Calu3 (cell line): ENCODE data around the gene TJP3. TPM values are rescaled to one million over a fixed set of nuclear protein-coding genes. Genes with fewer than 3 reads are reported as not detected.
A peak's percentile ranks its signal among the peaks of the same experiment; 100 is the strongest.

Source experiments
- BruUV-seq: library from RNA; stranded (reverse); fragments of 400-500 nt; replicated peaks from 2 replicates; lab custom pipeline; 2021; lab: Mats Ljungman, UMichigan
- CTCF ChIA-PET: fragments of 300-600 bp; sonication (Branson Sonifier 250); formaldehyde crosslinking; loops from one replicate; lab custom pipeline; 2022; ENCODE audit warnings: antibody characterized with exemption; lab: Charles Lee
- DNase-seq: peaks from one replicate; pipeline ENCODE4 v3.0.0; 2022
- H3K27ac Mint-ChIP-seq: one replicate; pipeline ENCODE4 v1.8.0; 2022; ENCODE audit warnings: mixed read lengths; ENCODE audit not compliant: unreplicated experiment
- H3K27me3 Mint-ChIP-seq: one replicate; pipeline ENCODE4 v1.8.0; 2022; ENCODE audit warnings: mixed read lengths; ENCODE audit not compliant: unreplicated experiment
- H3K36me3 Mint-ChIP-seq: one replicate; pipeline ENCODE4 v1.8.0; 2022; ENCODE audit warnings: mild to moderate bottlenecking, moderate library complexity, mixed read lengths; ENCODE audit not compliant: insufficient read depth, unreplicated experiment
- H3K4me1 Mint-ChIP-seq: one replicate; pipeline ENCODE4 v1.8.0; 2022; ENCODE audit warnings: mild to moderate bottlenecking, low read depth, mixed read lengths; ENCODE audit not compliant: unreplicated experiment
- H3K4me3 Mint-ChIP-seq: one replicate; pipeline ENCODE4 v1.8.0; 2022; ENCODE audit warnings: mild to moderate bottlenecking, low read depth, moderate library complexity, mixed read lengths; ENCODE audit not compliant: unreplicated experiment
- H3K9me3 Mint-ChIP-seq: one replicate; pipeline ENCODE4 v1.8.0; 2022; ENCODE audit warnings: low read depth, mixed read lengths; ENCODE audit not compliant: unreplicated experiment
- CTCF ChIP-seq: fragments of 200-600 bp; IDR thresholded peaks from one replicate; pipeline ENCODE4 v1.8.0; 2022; ENCODE audit warnings: antibody characterized with exemption; ENCODE audit not compliant: unreplicated experiment
- intact Hi-C: fragments of 100-400 bp; cut with micrococcal nuclease; formaldehyde crosslinking; loops from one replicate; pipeline ENCODE4 v1.10.0; 2022; ENCODE audit not compliant: unreplicated experiment
- total RNA-seq: library from RNA; stranded (reverse); gene quantifications from 2 replicates; pipeline ENCODE4 v1.2.3, GENCODE V29; 2022

Gene TJP3
- total RNA-seq, 1 experiment from 2014 or later = 84.8 TPM

GRCh38 chr19:3712663-3713611 is 4.8 kb downstream of the TJP3 start:
- H3K36me3 Mint-ChIP-seq = peaks cover 51% of the 10 kb centered on the region
- peaks cover 25% of the 10 kb centered on the region for H3K4me1 Mint-ChIP-seq
- no peaks in the 10 kb centered on the region for H3K27me3 Mint-ChIP-seq
- intact Hi-C loops = no loop called here
- DNase-seq = peak; percentile 49
- H3K9me3 Mint-ChIP-seq = no peaks in the 10 kb centered on the region
- BruUV-seq = no TSS peak
- no peak for TF ChIP-seq CTCF
- CTCF ChIA-PET = no interaction called here
- peak overlapping the region; percentile 58 for H3K4me3 Mint-ChIP-seq
- H3K27ac Mint-ChIP-seq = peak overlapping the region; percentile 50

- no peaks in the 10 kb centered on the region for H3K9me3 Mint-ChIP-seq
- intact Hi-C loops = no loop called here
- BruUV-seq = no TSS peak
- peak; percentile 20 for DNase-seq
- H3K27ac Mint-ChIP-seq = no peak overlapping the region
- no peak overlapping the region for H3K4me3 Mint-ChIP-seq
- H3K4me1 Mint-ChIP-seq = peaks cover 26% of the 10 kb centered on the region
- no peaks in the 10 kb centered on the region for H3K27me3 Mint-ChIP-seq
- peaks cover 40% of the 10 kb centered on the region for H3K36me3 Mint-ChIP-seq
- TF ChIP-seq CTCF = no peak
- CTCF ChIA-PET = no interaction called here
Measured at GRCh38 chr19:3716147-3716668, 8.0 kb downstream of the TJP3 start.

DNA sequence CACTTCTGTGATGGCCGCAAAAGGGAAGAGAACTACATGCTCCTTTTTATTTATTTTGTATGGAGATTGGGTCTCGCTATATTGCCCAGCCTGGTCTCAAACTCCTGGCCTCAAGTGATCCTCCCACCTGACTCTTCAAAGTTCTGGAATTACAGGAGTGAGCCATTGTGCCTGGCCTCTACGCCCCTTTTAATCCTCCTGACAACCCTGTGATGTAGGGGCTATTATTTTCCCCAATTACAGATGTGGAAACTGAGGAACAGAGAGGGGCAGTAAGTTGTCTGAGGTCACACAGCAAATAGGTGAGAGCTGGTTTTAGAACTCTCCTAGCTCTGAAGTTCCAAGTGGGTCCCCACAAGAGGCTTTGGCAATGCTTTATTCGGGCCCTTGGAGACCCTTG is 11.7 kb downstream of the TJP3 start:
- peaks cover 36% of the 10 kb centered on the region for H3K36me3 Mint-ChIP-seq
- peak overlapping the region; percentile 74 for H3K4me3 Mint-ChIP-seq
- TF ChIP-seq CTCF = no peak
- H3K27me3 Mint-ChIP-seq = no peaks in the 10 kb centered on the region
- peak overlapping the region; percentile 56 for H3K27ac Mint-ChIP-seq
- CTCF ChIA-PET = no interaction called here
- no TSS peak for BruUV-seq
- no peak for DNase-seq
- intact Hi-C loops = no loop called here
- H3K9me3 Mint-ChIP-seq = no peaks in the 10 kb centered on the region
- peaks cover 9% of the 10 kb centered on the region for H3K4me1 Mint-ChIP-seq

DNA sequence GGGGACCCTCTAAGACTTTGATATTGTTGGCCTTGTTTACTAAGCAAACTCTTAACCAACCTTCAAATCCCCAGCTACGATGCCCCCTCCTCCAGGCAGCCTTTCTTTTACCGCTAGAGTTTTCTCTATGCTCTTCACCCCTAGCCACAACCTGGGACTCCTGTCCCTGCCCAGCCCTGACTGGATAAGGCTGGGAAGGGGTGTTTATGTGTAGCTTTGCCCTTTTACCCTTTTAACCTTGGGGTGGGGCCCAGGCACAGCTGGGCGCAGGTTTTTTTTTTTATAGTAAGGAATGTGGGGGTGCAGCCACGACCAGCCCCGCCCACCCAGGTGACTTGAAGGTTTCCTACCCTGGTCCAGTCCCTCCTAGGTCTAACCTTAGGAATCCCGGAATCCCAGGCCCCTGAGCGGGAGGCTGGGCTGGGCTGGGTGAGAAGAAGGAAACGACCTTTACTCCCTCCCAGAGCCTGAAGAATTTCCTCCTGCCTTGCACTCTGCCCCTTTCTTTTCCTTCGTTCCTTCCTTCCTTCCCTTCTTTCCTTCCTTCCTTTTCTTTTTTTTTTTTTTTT is 12.2 kb downstream of the TJP3 start:
- H3K9me3 Mint-ChIP-seq = no peaks in the 10 kb centered on the region
- peak overlapping the region; percentile 74 for H3K4me3 Mint-ChIP-seq
- no TSS peak for BruUV-seq
- peak; percentile 42 for DNase-seq
- TF ChIP-seq CTCF = no peak
- H3K27me3 Mint-ChIP-seq = no peaks in the 10 kb centered on the region
- peak overlapping the region; percentile 56 for H3K27ac Mint-ChIP-seq
- CTCF ChIA-PET = interaction anchor here (1.1 kb wide), 1 partner anchor 10 kb away, joined by 3 read pairs; no protein-coding TSS in a partner anchor
- H3K4me1 Mint-ChIP-seq = peaks cover 9% of the 10 kb centered on the region
- intact Hi-C loops = no loop called here
- H3K36me3 Mint-ChIP-seq = peaks cover 39% of the 10 kb centered on the region
